Activated gamma-delta T cell (primary cell): ENCODE measurements around the gene AGRN.

ENCODE experiments used
- DNase-seq: peaks from one replicate; lab custom pipeline; 2025; lab: John Stamatoyannopoulos, UW

AGRN gene

DNA sequence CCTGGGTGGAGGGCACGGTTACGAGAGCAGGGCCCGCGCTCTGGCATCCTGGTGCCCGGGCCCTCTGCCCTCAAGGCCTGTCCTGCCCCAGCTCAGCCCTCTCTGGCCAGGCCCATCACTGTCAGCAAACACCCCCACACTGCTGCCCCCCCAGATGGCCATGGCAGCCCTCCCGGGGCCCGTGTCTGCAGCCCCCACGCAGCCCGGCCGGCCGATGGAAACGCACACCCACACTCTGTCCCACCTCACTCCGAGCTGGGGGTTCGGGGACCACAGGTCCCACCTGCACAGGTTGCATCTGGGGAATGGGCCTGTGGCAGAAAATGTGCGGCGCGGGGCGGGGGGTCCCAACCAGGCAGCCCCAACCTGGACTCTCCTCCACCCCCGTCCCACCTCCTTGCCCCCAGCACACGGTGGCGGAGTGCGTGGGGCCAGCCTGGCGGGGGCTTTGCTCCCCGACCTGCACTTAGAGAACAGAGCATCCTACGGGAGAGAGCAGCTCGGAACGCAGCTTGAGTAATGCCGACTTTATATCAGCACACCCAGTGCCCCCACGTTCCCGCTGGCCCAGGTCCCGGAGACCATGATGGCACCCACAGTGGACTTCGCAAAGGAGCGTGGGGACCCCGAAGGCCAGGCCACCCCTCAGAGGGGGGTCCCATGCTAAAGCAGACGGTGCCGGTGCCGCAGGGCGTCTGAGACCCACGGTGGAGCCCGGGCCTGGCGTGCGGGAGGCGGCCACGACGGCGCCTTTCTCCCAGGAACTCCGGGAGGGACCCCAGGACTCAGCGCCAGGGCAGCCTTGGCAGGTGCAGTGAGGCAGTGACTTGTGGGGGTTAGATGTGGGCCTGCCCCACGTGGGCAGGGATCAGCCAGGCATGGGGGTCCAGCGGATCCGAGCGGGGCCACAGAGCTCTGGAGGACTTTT, 61.7 kb downstream of the AGRN start:
- no peak for DNase-seq

DNA sequence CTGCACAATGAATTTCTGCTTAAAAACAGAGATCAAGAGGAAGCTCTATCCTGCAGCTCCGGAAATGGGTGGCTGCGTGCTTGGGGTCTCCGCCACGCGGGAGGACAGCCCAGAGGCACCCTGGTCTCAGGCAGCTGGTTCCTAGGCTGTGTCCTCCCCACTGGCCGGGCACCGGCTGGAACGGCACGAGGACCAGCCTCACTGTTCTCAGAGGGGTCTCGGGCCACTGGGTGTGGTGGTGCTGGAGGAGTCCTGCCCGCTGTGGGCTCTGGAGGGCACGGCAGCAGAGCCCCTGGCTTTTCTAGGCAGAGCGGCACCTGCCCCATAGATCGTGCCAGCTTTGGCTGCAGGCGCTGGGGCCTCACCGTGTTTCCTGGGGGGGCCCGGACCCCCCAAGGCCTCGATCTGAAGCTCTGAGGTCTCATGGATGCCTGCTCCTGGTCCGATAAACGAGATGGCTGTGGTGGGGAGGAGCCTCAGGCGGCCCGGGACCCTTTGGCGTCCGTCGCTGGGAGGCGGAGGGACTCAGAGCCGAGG, 62.4 kb downstream of the AGRN start:
- no peak for DNase-seq

DNA sequence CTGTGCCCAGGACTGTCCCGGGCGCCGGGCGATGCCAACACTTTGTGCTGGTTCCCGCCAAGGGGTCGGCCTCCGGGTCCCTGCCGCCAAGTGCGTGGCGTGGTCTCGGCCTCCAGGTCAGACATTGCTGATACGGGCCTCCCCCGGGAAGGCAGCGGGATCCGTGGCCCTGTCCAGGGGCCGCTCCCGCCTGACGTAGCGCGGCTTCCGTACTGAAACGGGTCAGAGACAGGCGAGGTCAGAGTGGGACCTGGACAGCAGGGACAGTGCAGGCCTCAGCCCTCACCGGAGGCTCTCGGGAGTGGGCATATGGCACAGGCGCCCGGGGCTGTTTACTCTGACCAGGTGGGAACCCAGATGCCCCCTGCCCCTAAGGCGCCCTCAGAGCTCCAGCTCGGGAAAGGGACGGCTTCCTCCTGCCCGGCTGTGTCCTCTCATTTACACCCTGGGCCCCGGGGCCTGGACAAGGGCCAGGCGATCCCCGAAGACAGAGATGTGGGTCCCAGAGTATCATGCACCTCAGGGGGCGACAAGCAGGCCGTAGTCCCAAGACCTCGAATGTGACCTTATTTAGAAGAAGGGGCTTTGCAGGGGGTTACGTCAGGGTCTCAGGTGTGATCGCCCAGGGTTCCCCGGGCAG, 63.0 kb downstream of the AGRN start:
- DNase-seq: no peak

DNA sequence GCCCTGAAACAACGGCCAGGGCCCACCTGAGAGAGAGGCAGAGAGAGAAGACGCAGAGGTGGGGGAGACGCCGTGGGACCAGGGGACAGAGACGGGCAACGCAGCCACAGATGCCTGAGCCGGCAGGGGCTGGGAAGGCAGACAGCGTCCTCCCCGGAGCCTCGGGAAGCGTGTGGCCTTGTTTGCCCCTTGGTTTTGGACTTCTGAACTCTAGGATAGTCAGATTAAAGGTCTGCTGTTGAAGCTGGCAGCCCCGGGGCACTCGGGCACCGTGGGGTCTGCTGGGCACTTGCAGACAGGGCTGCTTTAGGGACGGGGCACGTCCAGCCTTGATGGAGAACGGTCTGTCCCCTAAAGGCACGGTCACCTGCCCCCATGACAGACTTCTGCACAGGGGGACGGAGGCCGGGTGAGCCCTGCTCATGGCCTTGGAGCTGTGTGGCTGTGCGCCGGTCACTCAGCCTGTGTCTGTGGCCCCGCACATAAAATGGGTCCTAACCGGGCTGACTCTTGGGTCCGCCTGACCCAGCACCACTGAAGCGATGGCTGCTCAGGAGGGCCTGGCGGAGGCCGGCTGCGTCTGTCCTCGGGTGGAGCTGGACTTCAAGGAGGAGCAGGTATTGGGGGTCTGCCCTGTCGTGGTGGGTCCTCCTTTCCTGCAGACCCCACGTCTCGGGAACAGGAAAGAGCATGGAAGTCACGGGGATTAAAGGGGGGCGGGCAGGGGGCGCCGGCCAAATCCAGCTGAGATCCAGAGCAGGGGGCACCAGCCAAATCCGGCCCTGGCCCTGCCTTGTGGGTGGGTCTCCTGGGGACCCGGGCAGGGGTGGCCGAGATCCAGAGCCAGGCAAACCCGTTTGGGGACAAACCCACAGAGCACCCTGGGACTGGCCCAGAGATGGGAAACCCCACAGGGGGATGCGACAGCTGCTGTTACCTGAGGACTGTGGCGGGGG, 63.8 kb downstream of the AGRN start:
- DNase-seq: no peak

DNA sequence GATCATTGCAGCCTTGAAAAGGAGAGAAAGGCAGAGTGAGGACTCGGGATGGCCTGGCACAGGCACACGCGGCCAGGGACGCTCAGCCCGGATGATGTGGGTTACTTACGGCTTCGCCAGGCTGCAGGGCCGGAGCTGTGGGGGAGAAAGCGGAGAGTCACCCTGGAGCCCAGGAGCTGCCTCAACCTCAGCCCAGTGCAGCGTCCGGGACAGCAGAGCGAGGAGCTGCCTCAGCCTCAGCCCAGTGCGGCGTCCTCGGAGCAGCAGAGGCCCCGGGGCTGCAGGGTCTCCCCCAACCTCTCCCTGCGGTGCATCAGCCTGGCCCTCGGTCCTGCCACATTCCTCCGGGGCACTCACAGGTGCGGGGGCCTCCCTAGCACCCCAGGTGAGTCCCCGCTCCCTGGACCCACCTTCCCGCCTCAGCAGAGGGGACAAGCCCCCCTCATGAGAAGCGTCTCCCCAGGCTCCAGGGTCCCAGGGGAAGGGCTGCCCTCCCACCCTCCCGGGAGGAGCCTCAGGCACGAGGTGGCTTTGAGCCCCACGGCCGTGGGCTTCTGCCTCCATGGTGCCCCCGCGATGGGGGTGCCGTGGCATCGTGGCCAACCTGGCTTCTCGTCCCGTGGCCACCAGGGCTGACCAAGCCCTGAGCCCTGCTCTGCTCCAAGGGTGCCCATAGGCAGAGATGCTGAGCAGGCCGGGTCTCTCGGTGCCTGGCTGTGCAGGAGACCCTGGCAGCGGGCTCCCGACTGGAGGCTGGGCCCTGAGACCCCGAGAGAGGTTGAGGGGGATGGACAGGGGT, 64.7 kb downstream of the AGRN start:
- no peak for DNase-seq

DNA sequence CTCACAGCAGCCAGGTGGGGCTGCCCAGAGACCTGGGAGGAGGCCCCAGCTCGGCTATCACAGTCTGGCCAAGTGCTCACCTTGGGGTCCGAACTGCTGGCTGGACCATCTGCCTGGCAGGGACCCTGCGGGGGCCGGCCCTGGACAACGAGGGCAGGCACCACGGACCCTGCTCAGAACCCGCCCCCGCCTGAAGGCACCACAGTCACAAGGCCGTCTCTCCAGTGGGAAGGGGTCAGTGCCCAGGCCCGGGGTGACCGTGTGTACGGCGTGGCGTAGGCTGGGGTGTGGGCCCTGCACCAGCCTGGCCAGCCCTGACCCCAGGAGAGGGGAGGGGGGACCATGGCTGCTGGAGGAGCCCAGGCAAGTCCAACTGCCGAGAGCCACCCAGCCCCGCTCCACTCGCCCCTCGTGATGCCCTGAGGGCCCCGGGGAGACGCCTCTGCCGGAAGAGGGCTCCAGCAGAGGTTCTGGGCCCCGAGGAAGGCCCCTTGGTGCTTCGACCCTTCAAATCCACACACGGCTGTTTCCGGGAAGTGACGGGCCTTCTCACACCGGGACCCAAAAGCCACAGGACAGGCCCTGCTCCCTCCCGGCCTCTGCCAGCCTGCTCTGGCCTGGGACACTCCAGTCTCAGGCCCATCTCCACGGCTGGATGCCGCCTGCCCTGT, 65.4 kb downstream of the AGRN start:
- DNase-seq: no peak

DNA sequence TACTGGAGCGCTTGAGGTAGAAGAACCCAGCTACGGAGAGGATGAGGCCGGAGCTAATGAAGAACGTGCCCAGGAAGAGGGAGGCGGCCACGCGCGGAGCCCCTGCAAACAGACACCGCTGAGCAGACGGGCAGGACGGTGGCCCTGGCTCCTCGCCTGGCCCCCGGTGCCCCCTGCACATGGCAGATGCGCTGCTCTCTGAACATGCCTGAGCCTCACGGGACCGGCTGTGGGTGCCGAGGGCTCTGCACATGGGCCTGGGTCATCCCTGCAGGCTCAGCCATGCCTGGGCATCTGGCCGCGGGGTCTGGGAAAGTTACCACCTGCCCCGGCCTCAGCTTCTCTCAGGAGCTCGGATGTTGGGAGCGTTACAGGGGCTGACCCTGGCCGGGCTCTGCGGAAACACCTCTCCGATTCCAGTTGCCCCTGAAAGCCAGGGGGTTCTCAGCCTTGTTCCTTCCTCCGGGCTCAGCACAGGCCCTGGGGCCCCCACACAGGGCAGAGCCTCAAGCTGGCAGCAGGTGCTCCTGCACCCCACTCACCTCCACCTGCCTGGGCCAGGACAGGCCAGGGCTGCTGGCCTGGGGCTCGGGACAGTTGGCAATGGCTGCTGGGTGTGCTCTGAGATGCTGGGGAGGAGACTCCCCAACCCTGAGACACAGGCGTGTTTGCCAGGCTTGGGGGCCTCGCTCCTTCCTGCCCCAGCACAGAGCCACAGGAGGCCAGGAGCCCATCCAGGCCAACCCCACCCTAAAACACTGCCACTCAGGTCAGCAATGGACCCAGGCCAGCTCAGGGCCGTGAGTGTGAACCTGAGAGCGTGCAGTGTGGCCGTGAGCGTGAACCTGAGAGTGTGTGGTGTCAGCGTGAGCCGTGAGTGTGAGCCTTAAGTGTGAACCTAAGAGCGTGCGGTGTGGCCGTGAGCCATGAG, 66.3 kb downstream of the AGRN start:
- no peak for DNase-seq

DNA sequence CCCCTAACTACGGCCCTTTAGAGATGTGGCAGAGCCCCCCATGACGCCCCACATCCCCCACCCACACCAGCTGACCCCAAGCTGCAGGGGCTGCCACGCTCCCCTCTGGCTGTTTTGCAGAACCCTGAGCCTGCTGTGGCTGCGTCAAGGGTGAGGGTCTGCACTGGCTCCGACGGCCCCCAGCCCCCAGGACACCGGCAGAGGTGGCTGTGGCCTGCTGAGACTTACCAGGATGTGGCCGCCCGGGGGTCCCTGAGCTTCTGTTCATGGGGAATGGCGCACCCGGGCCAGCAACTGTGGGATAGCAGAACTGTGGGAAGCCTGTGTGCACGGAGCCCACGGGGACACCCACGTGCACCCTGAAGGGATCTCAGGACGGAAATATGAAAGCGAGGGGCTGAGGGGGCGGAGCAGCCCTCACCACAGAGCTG, 67.0 kb downstream of the AGRN start:
- DNase-seq: no peak

DNA sequence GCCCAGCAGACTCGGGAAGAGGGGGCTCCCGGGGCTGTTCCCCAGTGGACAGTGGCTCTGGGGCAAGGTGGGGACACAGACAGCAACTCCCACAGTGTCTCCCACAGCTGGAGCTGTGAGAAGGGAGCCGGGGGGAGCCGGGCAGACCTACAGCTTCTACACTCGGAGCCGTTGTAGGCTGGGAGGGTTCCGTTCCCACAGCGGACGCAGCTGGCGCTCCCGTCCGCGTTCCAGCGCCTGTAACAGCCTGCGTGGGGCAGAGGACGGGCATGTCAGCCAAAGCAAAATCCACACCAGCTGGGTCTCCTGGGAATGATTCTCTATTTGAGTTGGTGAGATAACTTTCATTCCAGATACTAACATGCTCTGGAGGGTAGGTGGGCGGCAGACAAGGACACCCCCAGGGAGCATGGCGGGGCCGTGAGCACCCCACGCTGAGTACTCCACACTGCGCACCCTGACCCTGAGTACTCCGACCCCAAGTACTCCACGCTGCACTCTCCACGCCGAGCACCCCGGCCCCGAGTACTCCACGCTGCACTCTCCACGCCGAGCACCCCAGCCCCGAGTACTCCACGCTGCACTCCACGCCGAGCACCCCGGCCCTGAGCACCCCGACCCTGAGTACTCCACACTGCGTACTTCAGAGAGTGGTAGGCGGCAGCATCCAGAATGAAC, 67.6 kb downstream of the AGRN start:
- DNase-seq: no peak

DNA sequence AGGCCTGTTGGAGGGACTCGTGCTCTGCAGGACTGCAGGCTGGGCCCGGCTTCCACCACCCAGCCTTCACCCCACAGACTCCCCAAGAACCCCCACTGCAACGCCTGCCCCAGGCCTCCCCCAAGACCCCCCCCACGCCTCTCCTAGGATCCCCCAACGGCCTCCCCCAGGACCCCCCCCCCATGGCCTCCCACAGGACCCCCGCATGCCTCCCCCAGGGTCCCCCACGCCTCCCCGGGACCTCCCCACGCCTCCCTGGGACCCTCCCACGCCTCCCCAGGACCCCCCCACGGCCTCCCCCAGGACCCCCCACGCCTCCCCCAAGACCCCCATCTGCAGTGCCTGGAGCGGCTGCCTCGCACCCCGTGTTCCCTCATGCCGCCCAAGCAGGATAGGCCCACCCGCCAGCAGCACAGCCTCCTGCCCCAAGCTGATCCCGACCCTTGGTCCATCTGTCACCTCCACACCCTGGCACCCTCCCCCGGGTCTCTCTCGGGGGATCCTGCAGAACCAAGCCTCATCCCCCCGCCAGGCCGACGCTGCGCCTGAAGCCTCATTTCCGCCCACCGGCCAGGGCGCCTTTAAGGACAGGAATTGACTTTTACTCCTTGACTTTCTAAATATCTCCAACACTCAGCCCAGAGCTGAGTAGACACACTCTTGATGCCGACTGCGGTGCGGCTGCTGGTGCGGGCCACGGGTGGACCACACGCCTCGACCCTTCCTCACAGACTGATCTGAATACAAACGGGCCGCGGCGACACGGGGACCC, 68.3 kb downstream of the AGRN start:
- DNase-seq: no peak

DNA sequence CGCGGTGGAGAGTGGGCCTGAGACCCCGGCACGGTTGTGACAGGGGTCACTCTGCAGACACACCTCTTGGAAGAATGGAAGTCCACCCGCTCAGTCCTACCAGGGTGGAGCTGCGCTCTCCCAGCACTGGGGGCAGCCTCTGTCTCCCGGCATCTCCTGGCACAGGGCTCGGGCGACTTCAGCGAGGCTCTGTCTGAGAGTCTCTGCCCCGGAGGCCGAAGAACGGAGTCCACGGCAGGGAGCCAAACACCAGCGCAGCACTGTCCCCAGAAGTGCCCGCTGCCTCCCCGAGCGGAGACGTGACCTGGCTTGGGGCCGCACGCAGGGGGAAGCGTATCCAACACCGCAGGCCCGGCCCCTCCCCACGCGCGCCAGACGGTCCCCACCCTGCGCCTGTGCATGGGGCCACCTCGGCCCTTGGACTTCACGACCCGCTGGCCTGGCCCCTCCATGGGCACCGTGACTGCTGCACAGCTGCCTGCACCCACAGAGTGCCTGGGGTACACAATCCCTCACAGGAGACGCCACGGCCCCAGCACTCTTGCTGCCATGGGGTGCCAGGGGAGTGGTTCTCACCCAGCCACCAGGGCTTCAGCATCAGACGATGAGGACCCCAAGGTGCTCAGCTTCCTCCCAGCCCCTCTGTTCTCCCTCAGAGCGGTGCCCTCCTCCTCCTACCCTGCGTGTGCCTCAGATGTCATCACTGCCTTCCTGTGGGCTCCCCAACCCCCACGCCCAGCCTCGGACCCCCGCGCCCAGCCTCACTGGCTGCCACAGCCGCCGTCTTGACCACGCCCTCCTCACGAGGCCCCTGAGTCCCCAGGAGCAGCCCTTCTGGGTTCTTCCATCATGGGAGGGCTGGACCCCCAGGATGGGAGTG, 69.1 kb downstream of the AGRN start:
- no peak for DNase-seq

DNA sequence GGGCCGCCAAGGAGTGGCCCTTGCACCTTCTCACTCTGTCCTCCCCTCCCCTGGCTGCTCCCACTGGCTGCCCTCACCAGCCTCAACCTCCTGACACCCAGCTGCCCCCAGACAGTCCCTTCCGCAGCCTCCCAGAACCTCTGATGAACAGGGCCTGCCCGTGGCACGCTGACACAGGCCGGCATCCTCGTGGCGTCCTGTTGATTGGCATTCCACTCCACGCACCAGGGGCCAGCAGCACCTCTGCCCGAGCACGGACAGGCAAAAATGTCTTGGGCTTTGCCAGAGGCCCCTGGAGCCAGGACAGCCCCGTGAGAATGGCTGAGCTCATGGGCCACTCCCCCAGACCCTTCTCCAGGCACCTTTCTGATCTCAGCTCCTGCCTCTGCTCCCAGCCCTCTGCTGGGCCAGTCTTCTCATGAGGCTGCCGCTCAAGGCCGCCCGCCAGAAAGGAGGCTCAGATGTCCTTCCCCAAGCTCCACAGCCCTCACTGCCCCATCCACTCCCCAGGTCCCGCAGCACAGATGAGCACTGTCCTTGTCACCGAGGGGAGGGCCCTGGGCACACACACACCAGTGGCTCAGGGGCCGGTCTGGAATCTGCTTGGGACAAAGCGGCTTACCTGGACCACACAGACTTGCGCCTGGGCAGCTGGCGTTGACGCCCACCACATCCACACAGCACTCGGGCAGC, 70.0 kb downstream of the AGRN start:
- DNase-seq: no peak

DNA sequence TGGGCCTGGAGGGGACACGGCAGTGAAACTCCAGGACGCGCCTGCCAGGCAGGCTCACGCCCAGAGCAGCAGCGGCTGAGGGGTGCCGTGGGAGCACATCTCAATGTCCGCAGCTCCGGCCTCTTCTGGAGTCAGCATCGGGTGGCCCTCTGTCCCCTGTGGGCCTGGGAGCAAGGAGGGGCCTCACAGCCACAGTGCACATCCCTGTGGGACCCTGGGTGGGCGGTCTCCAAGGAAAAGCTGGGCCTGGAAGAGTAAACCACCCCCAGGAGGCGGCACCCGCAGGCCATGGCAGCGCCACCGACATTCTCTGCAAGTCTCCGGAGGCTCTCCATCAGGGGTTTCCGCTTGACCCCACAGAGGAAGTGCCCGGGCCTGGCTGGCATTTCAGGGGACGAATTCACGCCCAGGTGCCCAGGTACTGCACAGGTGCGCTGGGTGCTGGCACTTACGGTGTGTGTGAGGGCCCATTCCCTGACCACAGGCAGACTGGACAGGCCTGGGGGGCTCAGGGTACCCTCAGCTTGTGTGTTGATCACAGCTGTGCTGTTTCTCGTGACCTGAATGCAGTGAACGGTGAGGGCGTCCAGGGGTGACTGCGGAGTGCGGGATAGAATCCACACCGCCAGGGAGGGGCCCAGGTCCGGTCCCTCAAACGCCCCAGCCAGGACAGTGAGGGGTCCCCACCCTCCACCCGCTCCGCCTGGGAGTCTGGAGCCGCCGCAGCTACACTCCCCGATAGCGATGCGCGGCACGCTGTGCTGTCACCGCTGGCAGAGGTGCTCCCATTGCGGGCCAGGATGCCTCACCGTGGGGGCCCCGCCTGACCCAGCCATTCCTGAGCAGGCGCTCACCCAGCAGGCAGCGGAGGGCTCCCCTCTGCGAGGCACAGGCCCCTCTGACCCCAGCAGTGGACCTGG, 70.8 kb downstream of the AGRN start:
- DNase-seq: no peak

DNA sequence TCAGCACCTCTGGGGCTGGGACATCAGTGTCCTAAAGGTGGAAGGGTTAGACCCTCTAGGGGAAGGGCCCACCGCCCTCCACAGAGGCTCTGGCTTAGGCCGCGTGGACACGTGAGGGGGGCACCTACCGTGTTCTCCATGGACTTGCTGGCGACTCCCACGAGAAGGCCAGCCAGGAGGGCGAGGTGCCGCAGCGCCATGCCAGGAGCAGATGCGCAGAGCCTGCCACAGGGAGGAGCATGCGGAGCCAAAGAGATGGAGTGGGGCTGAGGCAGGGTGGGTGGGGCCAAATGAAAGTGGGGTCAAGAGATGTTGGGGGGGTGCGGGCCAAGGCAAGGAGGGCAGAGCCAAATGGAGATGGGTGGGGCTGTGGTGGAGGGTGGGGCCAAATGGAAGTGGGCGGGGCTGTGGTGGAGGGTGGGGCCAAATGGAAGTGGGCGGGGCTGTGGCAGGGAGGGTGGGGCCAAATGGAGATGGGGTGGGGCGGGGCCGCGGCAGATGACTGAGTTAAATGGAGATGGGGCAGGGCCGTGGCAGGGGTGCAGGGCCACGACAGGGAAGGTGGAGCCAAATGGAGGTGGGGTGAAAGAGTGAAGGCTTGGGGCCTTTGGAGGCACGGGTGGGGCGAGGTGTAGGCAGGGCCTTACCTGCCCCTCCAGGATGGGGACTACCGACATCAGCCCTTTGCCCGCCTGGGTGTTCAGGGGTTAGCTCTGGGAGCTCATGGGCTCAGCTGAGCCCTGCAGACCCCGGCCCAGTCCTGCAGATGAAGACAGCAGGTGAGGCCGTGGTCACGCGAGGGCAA, 71.6 kb downstream of the AGRN start:
- DNase-seq: no peak
